Measurements from ENCODE around the gene SP140L. TPM values are rescaled to one million over a fixed set of nuclear protein-coding genes. Genes with fewer than 3 reads are reported as not detected.
A peak's percentile ranks its signal among the peaks of the same experiment; 100 is the strongest.

Gene SP140L
- total and polyA plus RNA-seq, 4 donors: 6.0 to 21.8 (median 13.3) TPM

DNA sequence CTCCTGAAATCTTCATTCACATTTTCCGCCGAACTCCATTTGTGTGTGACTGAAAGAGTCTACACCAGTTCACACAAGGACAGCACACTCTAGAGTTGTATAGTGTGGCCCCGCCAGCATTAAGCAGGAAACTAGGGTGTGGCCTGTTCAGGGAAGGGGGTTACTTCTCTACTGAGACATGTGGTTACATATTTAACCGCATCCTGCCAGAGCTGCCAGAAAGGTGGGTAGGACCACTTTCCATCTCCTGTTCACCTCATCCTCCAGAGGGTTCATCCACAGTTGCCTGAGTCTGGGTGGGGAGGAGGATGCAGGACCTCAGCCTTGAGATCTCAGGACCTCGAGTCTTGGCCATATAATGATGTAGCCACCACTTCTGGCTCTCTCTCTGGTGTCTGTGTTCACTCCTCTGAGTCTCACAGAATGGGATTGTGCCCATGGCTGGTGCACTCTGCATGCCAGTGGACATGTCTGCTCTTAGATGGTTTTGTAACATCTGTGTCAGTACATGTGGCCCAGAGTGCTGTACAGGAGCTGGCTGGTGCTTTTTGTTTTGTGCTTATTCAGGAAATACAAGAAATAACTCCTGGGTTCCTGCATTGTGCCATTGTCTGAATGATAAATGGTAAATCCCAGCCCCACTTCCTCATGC lies 7.7 kb upstream of the SP140L start:
- H3K27me3 ChIP-seq (ENCODE audit: control insufficient read depth in 1 of 2, insufficient read depth in 2 of 2, low read length in 1 of 2): no peaks in the 10 kb centered on the region
- peaks cover 6% of the 10 kb centered on the region for H3K9me3 ChIP-seq (ENCODE audit: control insufficient read depth, low read length)
- DNase-seq (no peak), ATAC-seq (ENCODE audit: low FRiP score) (no peak)
- H3K27ac ChIP-seq (ENCODE audit: low read depth in 1 of 2, low read length in 2 of 2): no peak overlapping the region
- intact Hi-C loops (cut with DNase I): no loop called here
- no peaks in the 10 kb centered on the region for H3K36me3 ChIP-seq (ENCODE audit: control insufficient read depth in 1 of 2, insufficient read depth in 2 of 2, low read length in 1 of 2)
- WGBS, 2 donors: 87 to 90% methylated on average over 5 of the region's 5 CpGs
- H3K4me1 ChIP-seq (ENCODE audit: control insufficient read depth in 1 of 2, insufficient read depth in 2 of 2, low read length in 2 of 2): no peaks in the 10 kb centered on the region
- H3K4me3 ChIP-seq (ENCODE audit: low read length in 2 of 2): no peak overlapping the region

GRCh38 chr2:230321031-230321430 lies 6.0 kb upstream of the SP140L start:
- intact Hi-C loops (cut with DNase I): no loop called here
- H3K36me3 ChIP-seq (ENCODE audit: control insufficient read depth in 1 of 2, insufficient read depth in 2 of 2, low read length in 1 of 2): no peaks in the 10 kb centered on the region
- 86% methylated on average over 2 of the region's 2 CpGs for WGBS, 2 donors
- H3K27ac ChIP-seq (ENCODE audit: low read depth in 1 of 2, low read length in 2 of 2): no peak overlapping the region
- DNase-seq (no peak), ATAC-seq (ENCODE audit: low FRiP score) (no peak)
- H3K4me1 ChIP-seq (ENCODE audit: control insufficient read depth in 1 of 2, insufficient read depth in 2 of 2, low read length in 2 of 2): no peaks in the 10 kb centered on the region
- no peak overlapping the region for H3K4me3 ChIP-seq (ENCODE audit: low read length in 2 of 2)
- H3K27me3 ChIP-seq (ENCODE audit: control insufficient read depth in 1 of 2, insufficient read depth in 2 of 2, low read length in 1 of 2): no peaks in the 10 kb centered on the region
- H3K9me3 ChIP-seq (ENCODE audit: control insufficient read depth, low read length): peaks cover 6% of the 10 kb centered on the region

- WGBS, 2 donors: 80 to 81% methylated on average over 12 of the region's 12 CpGs
- ATAC-seq (ENCODE audit: low FRiP score) (no peak), DNase-seq (no peak)
- Histone ChIP-seq H3K36me3 (ENCODE audit: control insufficient read depth in 1 of 2, insufficient read depth in 2 of 2, low read length in 1 of 2) (no peaks in the 10 kb centered on the region), H3K9me3 (ENCODE audit: control insufficient read depth, low read length) (peaks cover 6% of the 10 kb centered on the region), H3K27me3 (ENCODE audit: control insufficient read depth in 1 of 2, insufficient read depth in 2 of 2, low read length in 1 of 2) (no peaks in the 10 kb centered on the region), H3K27ac (ENCODE audit: low read depth in 1 of 2, low read length in 2 of 2) (no peak overlapping the region), H3K4me1 (ENCODE audit: control insufficient read depth in 1 of 2, insufficient read depth in 2 of 2, low read length in 2 of 2) (no peaks in the 10 kb centered on the region), H3K4me3 (ENCODE audit: low read length in 2 of 2) (no peak overlapping the region)
- intact Hi-C loops (cut with DNase I): no loop called here
Measured at GRCh38 chr2:230322561-230323384, 4.2 kb upstream of the SP140L start.

DNA sequence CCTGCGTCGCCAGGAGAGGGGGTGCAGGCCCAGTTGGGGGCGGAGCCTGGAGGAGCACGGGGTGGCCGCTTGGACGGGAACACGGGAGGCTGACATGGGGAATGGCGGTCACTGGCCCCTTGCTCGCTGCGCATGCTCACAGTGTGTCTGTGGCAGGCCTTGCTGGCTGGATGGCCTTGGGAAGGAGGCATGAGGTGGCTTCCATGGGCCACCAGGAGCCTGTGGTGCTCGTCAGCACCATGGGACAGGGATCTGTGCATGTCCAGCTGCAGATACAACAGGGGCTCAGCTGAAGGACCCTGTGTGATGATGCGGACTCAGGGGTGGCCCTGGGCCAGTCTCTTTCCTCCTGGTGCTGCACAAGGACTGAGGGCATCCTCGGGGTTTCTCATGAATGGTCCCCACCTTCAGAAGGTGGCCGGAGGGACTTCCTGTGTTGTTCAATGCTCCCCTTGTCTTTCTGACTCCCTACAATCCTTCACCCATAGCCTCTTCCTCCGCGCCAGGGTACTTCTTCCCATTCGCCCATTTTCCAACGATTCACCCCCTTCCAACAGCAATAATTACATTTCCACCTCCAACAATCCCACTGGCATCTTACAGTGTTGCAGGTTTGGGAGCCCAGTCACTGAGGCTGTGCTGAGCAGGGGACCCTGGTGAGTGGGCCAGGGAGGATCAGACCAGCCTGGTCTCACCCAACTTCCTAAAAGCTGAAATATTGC lies 3.4 kb upstream of the SP140L start:
- no peaks in the 10 kb centered on the region for H3K36me3 ChIP-seq (ENCODE audit: control insufficient read depth in 1 of 2, insufficient read depth in 2 of 2, low read length in 1 of 2)
- WGBS, 2 donors: 87 to 88% methylated on average over 18 of the region's 18 CpGs
- no peak overlapping the region for H3K27ac ChIP-seq (ENCODE audit: low read depth in 1 of 2, low read length in 2 of 2)
- H3K9me3 ChIP-seq (ENCODE audit: control insufficient read depth, low read length): peaks cover 6% of the 10 kb centered on the region
- ATAC-seq (ENCODE audit: low FRiP score): no peak
- H3K4me3 ChIP-seq (ENCODE audit: low read length in 2 of 2): no peak overlapping the region
- no peaks in the 10 kb centered on the region for H3K27me3 ChIP-seq (ENCODE audit: control insufficient read depth in 1 of 2, insufficient read depth in 2 of 2, low read length in 1 of 2)
- no peaks in the 10 kb centered on the region for H3K4me1 ChIP-seq (ENCODE audit: control insufficient read depth in 1 of 2, insufficient read depth in 2 of 2, low read length in 2 of 2)
- intact Hi-C loops (cut with DNase I): no loop called here
- no peak for DNase-seq

- Histone ChIP-seq H3K4me1 (ENCODE audit: control insufficient read depth in 1 of 2, insufficient read depth in 2 of 2, low read length in 2 of 2) (no peaks in the 10 kb centered on the region), H3K4me3 (ENCODE audit: low read length in 2 of 2) (no peak overlapping the region), H3K36me3 (ENCODE audit: control insufficient read depth in 1 of 2, insufficient read depth in 2 of 2, low read length in 1 of 2) (no peaks in the 10 kb centered on the region), H3K27me3 (ENCODE audit: control insufficient read depth in 1 of 2, insufficient read depth in 2 of 2, low read length in 1 of 2) (no peaks in the 10 kb centered on the region), H3K9me3 (ENCODE audit: control insufficient read depth, low read length) (peaks cover 6% of the 10 kb centered on the region), H3K27ac (ENCODE audit: low read depth in 1 of 2, low read length in 2 of 2) (no peak overlapping the region)
- WGBS, 2 donors: 72 to 75% methylated on average over 5 of the region's 5 CpGs
- no peak for DNase-seq
- ATAC-seq (ENCODE audit: low FRiP score): no peak
- intact Hi-C loops (cut with DNase I): no loop called here
Measured at GRCh38 chr2:230324503-230324902, 2.5 kb upstream of the SP140L start.

GRCh38 chr2:230325316-230326243 lies 1.4 kb upstream of the SP140L start:
- WGBS, 2 donors: 91 to 93% methylated on average over 7 to 9 of the region's 9 CpGs
- no peak for DNase-seq
- intact Hi-C loops (cut with DNase I): no loop called here
- Histone ChIP-seq H3K27me3 (ENCODE audit: control insufficient read depth in 1 of 2, insufficient read depth in 2 of 2, low read length in 1 of 2) (no peaks in the 10 kb centered on the region), H3K27ac (ENCODE audit: low read depth in 1 of 2, low read length in 2 of 2) (no peak overlapping the region), H3K36me3 (ENCODE audit: control insufficient read depth in 1 of 2, insufficient read depth in 2 of 2, low read length in 1 of 2) (no peaks in the 10 kb centered on the region), H3K9me3 (ENCODE audit: control insufficient read depth, low read length) (peaks cover 6% of the 10 kb centered on the region), H3K4me1 (ENCODE audit: control insufficient read depth in 1 of 2, insufficient read depth in 2 of 2, low read length in 2 of 2) (no peaks in the 10 kb centered on the region), H3K4me3 (ENCODE audit: low read length in 2 of 2) (no peak overlapping the region)
- ATAC-seq (ENCODE audit: low FRiP score): no peak

DNA sequence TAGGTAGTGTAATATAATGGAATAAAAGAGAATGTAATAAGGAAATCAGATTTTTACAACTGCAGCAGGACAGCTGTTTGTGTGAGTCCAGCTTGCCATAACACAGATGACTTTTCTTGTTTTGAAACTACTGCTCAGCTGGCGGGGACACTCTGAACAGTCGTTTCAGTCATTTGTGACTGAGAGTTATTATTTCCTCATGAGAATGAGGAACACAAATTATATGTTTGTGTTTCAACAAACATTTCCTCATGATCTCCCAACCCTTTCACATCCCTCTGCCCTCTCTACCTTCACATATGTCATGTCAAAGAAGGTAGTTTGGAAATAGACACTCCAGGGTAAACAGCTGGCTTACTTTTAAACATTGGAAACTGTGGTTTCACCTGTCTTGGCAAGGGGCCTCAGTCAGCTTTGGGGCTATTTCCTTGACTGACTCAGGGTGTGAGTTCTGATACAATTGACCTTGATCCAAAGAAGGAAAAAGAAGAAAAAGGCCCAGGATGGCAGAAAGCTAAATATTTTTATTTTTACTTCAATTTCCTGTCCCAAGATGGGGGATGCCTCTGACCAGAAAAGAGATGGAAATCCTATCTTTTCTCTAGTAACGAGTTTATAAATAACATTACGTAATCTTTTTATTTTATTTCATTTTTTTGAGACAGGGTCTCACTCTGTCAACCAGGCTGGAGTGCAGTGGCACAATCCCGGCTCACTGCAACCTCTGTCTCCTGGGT lies 593 bp downstream of the SP140L start:
- DNase-seq (no peak), ATAC-seq (ENCODE audit: low FRiP score) (no peak)
- peak overlapping the region; percentile 49 to 55 for H3K4me3 ChIP-seq (ENCODE audit: low read length in 2 of 2)
- H3K9me3 ChIP-seq (ENCODE audit: control insufficient read depth, low read length): peaks cover 8% of the 10 kb centered on the region
- WGBS, 2 donors: 78% methylated on average over 5 of the region's 5 CpGs
- no peaks in the 10 kb centered on the region for H3K36me3 ChIP-seq (ENCODE audit: control insufficient read depth in 1 of 2, insufficient read depth in 2 of 2, low read length in 1 of 2)
- no peaks in the 10 kb centered on the region for H3K27me3 ChIP-seq (ENCODE audit: control insufficient read depth in 1 of 2, insufficient read depth in 2 of 2, low read length in 1 of 2)
- H3K4me1 ChIP-seq (ENCODE audit: control insufficient read depth in 1 of 2, insufficient read depth in 2 of 2, low read length in 2 of 2): no peaks in the 10 kb centered on the region
- intact Hi-C loops (cut with DNase I): no loop called here
- no peak overlapping the region for H3K27ac ChIP-seq (ENCODE audit: low read depth in 1 of 2, low read length in 2 of 2)

GRCh38 chr2:230328155-230328458 lies 1.1 kb downstream of the SP140L start:
- Histone ChIP-seq H3K27ac (ENCODE audit: low read depth in 1 of 2, low read length in 2 of 2) (no peak overlapping the region), H3K27me3 (ENCODE audit: control insufficient read depth in 1 of 2, insufficient read depth in 2 of 2, low read length in 1 of 2) (no peaks in the 10 kb centered on the region), H3K9me3 (ENCODE audit: control insufficient read depth, low read length) (peaks cover 5% of the 10 kb centered on the region), H3K4me1 (ENCODE audit: control insufficient read depth in 1 of 2, insufficient read depth in 2 of 2, low read length in 2 of 2) (no peaks in the 10 kb centered on the region), H3K4me3 (ENCODE audit: low read length in 2 of 2) (no peak overlapping the region), H3K36me3 (ENCODE audit: control insufficient read depth in 1 of 2, insufficient read depth in 2 of 2, low read length in 1 of 2) (no peaks in the 10 kb centered on the region)
- WGBS, 2 donors: 95 to 96% methylated on average over 8 of the region's 8 CpGs
- intact Hi-C loops (cut with DNase I): no loop called here
- DNase-seq (no peak), ATAC-seq (ENCODE audit: low FRiP score) (no peak)

All from aorta (tissue), 5 donors.